Effector memory CD4-positive, alpha-beta T cell (primary cell): ENCODE data around the gene TPSB2.
"Not testable (repeated sequence)": the region's sequence is repeated elsewhere in the genome, so short reads cannot be mapped to it uniquely, and the experiment has no call there.

Experiments
- DNase-seq, 3 donors: peaks; one replicate each; pipeline ENCODE4 v3.0.0-alpha.2; 2020
- H3K27ac ChIP-seq: 2 replicates; pipeline ENCODE4 v1.7.0; 2013; ENCODE audit warnings: mild to moderate bottlenecking, low read length, moderate library complexity; ENCODE audit not compliant: insufficient read depth, poor library complexity, severe bottlenecking
- H3K27me3 ChIP-seq: replicated peaks from 2 replicates; pipeline ENCODE4 v1.7.0; 2013; ENCODE audit warnings: mild to moderate bottlenecking, low read length; ENCODE audit not compliant: insufficient read depth, control insufficient read depth, poor library complexity, severe bottlenecking
- H3K36me3 ChIP-seq: 2 replicates; pipeline ENCODE4 v1.7.0; 2013; ENCODE audit warnings: mild to moderate bottlenecking, low read length, moderate library complexity; ENCODE audit not compliant: control insufficient read depth, insufficient read depth
- H3K4me1 ChIP-seq: 2 replicates; pipeline ENCODE4 v1.7.0; 2013; ENCODE audit warnings: low read length, mild to moderate bottlenecking; ENCODE audit not compliant: control insufficient read depth, insufficient read depth, poor library complexity, severe bottlenecking
- H3K4me3 ChIP-seq: 2 replicates; pipeline ENCODE4 v1.7.0; 2013; ENCODE audit warnings: low read length, low read depth, mild to moderate bottlenecking; ENCODE audit not compliant: insufficient read depth, poor library complexity, severe bottlenecking
- H3K9me3 ChIP-seq: 2 replicates; pipeline ENCODE4 v1.7.0; 2013; ENCODE audit warnings: mild to moderate bottlenecking, low read length, moderate library complexity; ENCODE audit not compliant: control insufficient read depth
- total RNA-seq, 3 donors: gene quantifications; one replicate each; lab custom pipeline; 2026; lab: John Stamatoyannopoulos, UW

Gene TPSB2
- total RNA-seq = 0 to 0.19 (median 0) reads per million in 3 donors

GRCh38 chr16:1230084-1230470, at the start of gene TPSB2:
Gene TPSB2 (minus strand): TSS chr16:1230184. CDS start chr16:1229951, 233 bp downstream.
- H3K27ac ChIP-seq, H3K36me3 ChIP-seq, H3K9me3 ChIP-seq, DNase-seq, H3K4me1 ChIP-seq, H3K4me3 ChIP-seq, H3K27me3 ChIP-seq: not testable (repeated sequence)

GRCh38 chr16:1279081-1279944, 49.3 kb upstream of the TPSB2 start:
- H3K4me3 ChIP-seq = no peak overlapping the region
- H3K36me3 ChIP-seq = no peaks in the 10 kb centered on the region
- H3K4me1 ChIP-seq = no peaks in the 10 kb centered on the region
- H3K9me3 ChIP-seq = no peaks in the 10 kb centered on the region
- no peak for DNase-seq
- H3K27me3 ChIP-seq = peaks cover 11% of the 10 kb centered on the region
- H3K27ac ChIP-seq = no peak overlapping the region

GRCh38 chr16:1278477-1278876, 48.5 kb upstream of the TPSB2 start:
- peaks cover 11% of the 10 kb centered on the region for H3K27me3 ChIP-seq
- H3K9me3 ChIP-seq = no peaks in the 10 kb centered on the region
- no peak for DNase-seq
- H3K4me1 ChIP-seq = no peaks in the 10 kb centered on the region
- no peak overlapping the region for H3K4me3 ChIP-seq
- no peaks in the 10 kb centered on the region for H3K36me3 ChIP-seq
- H3K27ac ChIP-seq = no peak overlapping the region

- H3K27me3 ChIP-seq = peaks cover 11% of the 10 kb centered on the region
- no peaks in the 10 kb centered on the region for H3K4me1 ChIP-seq
- H3K4me3 ChIP-seq = no peak overlapping the region
- H3K9me3 ChIP-seq = no peaks in the 10 kb centered on the region
- H3K36me3 ChIP-seq = no peaks in the 10 kb centered on the region
- no peak for DNase-seq
- no peak overlapping the region for H3K27ac ChIP-seq
These were observed 47.8 kb upstream of the TPSB2 start for GRCh38 chr16:1277617-1278282.

GRCh38 chr16:1277151-1277598, 47.2 kb upstream of the TPSB2 start:
- peaks cover 11% of the 10 kb centered on the region for H3K27me3 ChIP-seq
- no peak for DNase-seq

GRCh38 chr16:1276580-1276878, 46.5 kb upstream of the TPSB2 start:
- H3K9me3 ChIP-seq = no peaks in the 10 kb centered on the region
- H3K4me1 ChIP-seq = no peaks in the 10 kb centered on the region
- H3K36me3 ChIP-seq = no peaks in the 10 kb centered on the region
- no peak for DNase-seq
- no peak overlapping the region for H3K27ac ChIP-seq
- H3K27me3 ChIP-seq = peaks cover 12% of the 10 kb centered on the region
- H3K4me3 ChIP-seq = no peak overlapping the region

More at GRCh38 chr16:1277151-1277598, 47.2 kb upstream of the TPSB2 start:
- no peaks in the 10 kb centered on the region for H3K9me3 ChIP-seq
- H3K27ac ChIP-seq = no peak overlapping the region
- no peak overlapping the region for H3K4me3 ChIP-seq
- H3K36me3 ChIP-seq = no peaks in the 10 kb centered on the region
- H3K4me1 ChIP-seq = no peaks in the 10 kb centered on the region

- Histone ChIP-seq H3K27ac (no peak overlapping the region), H3K36me3 (no peaks in the 10 kb centered on the region), H3K27me3 (peaks cover 15% of the 10 kb centered on the region), H3K4me1 (no peaks in the 10 kb centered on the region), H3K4me3 (no peak overlapping the region), H3K9me3 (no peaks in the 10 kb centered on the region)
- DNase-seq = no peak
These were observed 46.0 kb upstream of the TPSB2 start for GRCh38 chr16:1275791-1276579.

- Histone ChIP-seq H3K4me3 (no peak overlapping the region), H3K27me3 (peaks cover 15% of the 10 kb centered on the region), H3K27ac (no peak overlapping the region), H3K4me1 (no peaks in the 10 kb centered on the region), H3K9me3 (no peaks in the 10 kb centered on the region), H3K36me3 (no peaks in the 10 kb centered on the region)
- no peak for DNase-seq
These were observed 44.8 kb upstream of the TPSB2 start for GRCh38 chr16:1274767-1275166.

GRCh38 chr16:1273816-1274215, 43.8 kb upstream of the TPSB2 start:
- Histone ChIP-seq H3K9me3 (no peaks in the 10 kb centered on the region), H3K4me1 (no peaks in the 10 kb centered on the region), H3K4me3 (no peak overlapping the region), H3K27me3 (peaks cover 15% of the 10 kb centered on the region), H3K27ac (no peak overlapping the region), H3K36me3 (no peaks in the 10 kb centered on the region)
- DNase-seq = no peak
